Measurements from ENCODE around the gene GALNS.

GRCh38 chr16:88805887-88806393, 50.8 kb downstream of the GALNS start:
- TF ChIP-seq POLR2AphosphoS5 (IDR thresholded peaks at IDR 0.05; ENCODE audit: borderline replicate concordance, low read depth, low read length) (no peak), EZH2 (IDR thresholded peaks at IDR 0.05) (no peak), FOXP2 (optimal IDR thresholded peaks at IDR 0.05; ENCODE audit: control extremely low read depth, extremely low read length, insufficient read depth) (no peak)

Measured in SK-N-MC (cell line).